Right forelimb (tissue), 1 donor: ENCODE data around the gene FGFR2.
"Not testable (repeated sequence)": the region's sequence is repeated elsewhere in the genome, so short reads cannot be mapped to it uniquely, and the experiment has no call there.

Source experiments
- DNase-seq: peaks from one replicate; pipeline ENCODE4 v3.0.0-alpha.2; 2018

The FGFR2 gene

GRCh38 chr10:121520526-121520925 lies 77.7 kb downstream of the FGFR2 start:
- not testable (repeated sequence) for DNase-seq

GRCh38 chr10:121519901-121520493 lies 78.2 kb downstream of the FGFR2 start:
- DNase-seq = no peak

DNA sequence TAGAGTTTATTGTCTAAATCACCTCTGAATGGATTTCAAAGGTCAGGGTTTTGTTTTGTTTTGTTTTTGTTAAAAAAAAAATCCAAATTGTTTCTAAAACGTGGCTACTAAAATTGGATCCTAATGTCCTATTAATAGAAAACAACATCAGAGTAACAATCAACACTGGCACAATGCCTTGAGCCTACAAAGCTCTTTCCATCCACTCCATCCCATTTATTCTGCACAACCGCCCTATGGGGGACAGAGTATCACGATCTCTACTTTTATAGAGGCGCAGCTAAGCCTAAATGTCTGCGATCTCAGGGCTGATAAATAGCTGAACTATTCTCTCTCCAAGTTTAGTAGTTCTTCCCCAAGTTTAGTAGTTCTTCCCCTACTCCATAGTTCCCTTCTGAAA lies 78.8 kb downstream of the FGFR2 start:
- no peak for DNase-seq

DNA sequence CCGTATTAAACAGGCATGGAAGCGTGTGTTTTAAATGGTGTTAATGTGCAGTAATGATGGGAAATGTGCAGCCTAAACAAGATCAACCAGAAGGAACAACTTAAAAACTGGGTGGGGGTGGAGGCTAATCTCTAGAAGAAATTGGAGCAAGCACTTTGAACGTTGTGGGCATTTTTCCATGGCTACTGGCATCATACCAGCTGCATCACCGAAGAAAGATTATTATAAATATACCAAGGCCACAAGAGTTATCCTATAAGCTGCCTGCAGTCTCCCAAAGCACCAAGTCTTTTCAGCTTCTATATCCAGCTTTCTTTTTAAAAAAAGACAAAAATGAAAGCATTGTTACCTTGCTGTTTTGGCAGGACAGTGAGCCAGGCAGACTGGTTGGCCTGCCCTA lies 79.9 kb downstream of the FGFR2 start:
- DNase-seq = no peak

DNA sequence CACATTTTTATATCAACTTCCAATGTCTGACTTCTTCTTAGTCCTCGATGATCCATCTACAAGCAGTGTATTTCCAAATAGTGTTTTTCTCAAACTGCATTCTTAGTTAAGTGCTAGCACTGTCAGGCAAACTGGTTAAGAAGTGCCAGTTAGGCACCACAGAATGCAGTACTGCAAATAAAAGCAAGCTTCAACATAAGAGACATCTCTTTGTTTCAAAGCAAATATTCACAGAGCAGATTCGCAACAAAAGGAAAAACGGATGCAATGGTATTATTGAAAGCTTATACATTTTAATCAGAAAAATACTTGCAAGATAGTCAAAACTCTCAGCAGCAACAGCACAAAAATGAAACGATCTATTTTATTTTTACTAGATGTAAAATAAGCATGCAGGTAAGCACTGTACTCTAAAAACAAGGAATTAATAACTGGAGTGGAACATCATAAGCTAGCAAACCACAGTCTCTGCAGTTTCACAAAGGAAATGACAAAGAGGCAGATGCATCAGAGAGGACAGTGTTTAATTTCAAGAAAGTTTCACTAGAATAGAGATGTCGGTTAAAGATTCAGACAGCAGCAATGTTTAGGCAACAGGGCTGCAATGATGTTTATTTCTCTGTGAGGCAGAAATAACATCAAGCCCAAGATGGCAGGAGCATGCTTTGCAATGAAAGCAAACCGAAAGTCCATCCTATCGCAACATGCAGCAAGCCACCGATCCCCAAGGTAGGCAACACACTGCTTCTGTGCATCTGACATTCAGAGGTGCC lies 82.0 kb downstream of the FGFR2 start:
- no peak for DNase-seq

DNA sequence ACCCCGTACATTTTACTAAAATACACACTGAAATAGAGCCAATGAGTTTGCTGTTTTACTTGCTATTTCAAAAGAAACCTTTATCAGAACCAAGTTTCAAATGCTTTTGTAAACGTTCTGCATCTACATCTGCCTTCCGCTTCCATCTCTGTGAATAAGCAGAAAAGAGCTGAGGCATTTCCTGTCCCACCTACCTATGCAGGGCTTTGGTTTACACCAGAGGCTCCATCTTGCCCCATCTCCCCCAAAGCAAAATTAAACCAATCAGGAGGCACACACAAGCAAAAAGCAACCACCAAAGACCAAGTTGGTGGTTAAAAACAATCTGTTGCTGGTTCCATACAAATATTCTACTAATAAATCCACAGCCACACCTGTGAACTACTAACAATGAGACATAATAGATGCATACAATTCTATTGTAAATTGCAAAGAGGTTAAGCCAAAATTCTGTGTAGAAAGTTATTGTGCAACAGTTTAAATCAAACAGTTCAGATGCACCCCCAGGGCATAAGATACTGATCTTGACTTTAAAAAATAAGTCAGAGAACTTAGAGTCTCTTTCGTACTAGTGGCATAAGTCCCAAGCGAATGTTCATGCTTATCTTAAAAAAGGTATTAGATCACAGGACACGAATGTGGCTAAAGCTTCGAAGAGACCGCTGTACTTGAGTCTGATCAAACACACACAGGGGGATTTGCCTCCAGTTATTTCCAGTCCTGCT lies 83.9 kb downstream of the FGFR2 start:
- DNase-seq = no peak

- DNase-seq = no peak
These were observed 86.3 kb downstream of the FGFR2 start for GRCh38 chr10:121511943-121512342.

DNA sequence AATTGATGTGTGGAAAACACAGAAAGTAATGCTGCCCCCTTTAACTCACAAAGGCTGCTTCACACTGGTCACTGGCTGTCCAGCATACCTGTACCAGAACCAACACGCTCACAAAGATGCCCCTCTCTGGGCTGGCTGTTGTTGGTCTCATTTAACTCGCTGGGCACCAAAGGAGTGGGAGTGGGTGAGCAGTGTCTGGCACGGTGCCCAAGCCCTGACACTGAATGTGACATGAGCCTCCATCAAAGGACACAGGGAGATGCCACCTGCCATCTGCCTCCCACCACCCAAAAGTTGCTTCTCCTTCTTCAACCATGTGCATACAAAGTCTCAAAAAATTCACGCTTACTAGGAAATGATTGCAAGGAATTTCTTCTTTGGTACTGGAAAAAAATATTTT lies 86.8 kb downstream of the FGFR2 start:
- DNase-seq = no peak

- DNase-seq = no peak
These were observed 88.0 kb downstream of the FGFR2 start for GRCh38 chr10:121510201-121510771.

DNA sequence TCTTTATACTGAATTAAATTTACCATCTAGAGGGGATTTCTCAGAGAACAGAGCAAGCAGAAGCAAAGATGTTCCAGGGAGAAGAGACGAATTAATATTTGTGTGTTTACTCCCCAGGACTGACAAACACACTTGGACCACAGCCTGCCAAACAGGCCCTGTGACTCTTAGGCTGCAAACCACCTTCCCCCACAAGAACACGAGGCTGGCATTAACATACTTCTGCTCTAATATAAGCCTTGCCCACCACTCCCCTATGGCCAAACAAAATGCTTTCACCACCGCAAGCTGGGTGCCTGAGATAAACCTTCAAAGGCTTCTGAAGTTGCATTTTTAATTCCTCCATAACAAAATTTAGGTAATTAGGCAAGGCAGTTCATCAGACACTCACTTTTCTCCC lies 88.4 kb downstream of the FGFR2 start:
- DNase-seq = no peak

DNA sequence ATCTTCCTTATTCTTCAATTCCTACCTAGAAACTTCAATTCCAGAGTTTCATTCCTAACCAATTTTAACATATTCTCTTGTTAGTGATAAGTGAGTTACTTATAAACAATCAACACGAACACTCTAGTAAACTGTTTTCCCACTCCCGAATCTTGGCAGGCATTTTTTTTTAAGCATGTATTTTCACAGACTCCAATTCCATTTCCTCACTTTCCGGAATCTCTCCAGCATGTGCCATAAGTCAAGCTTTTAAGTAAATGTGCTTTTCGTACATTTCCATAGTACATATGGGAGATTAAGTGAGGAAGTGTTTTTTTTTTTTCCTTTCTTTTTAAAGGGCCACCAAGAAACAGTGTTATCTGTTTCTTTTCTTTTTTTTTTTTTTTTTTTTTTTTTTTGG lies 89.1 kb downstream of the FGFR2 start:
- DNase-seq = no peak

DNA sequence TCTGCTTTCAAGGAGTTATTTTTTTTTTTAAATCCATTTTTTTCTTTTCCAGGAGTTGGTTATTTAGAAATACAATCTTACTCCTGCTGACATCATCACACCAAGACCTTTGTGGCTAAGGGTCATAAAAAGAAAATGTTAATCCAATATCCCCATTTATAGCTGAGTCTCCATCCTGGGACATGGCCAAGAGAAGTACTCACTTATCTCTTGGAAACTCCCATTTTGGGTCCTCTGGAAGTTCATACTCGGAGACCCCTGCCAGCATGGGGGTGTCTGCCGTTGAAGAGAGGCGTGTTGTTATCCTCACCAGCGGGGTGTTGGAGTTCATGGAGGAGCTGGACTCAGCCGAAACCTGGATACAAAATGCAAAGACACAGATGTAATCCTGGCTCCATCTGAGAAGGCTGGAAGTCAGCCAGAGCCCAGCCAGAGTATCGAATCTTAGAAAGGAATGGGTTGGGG lies 94.6 kb downstream of the FGFR2 start:
- peak; percentile 50 for DNase-seq

DNA sequence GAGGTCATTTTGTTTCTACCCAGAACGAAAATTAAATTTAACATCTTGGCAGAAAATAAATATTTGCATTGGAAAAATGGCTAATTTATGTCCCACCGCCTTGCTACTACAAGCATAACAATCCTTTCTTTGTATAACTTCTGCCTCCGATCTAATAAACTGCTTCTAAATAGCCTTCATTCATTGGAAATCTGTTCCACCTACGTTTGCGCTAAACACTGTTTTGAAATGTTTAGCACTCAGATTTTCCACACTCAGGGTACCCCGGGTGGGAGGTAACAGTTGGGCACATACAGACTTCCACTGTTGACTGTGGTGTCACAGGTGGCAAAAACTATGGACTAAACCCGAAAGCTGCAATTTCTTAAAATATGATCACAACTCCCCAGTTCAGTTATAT lies 96.4 kb downstream of the FGFR2 start:
- DNase-seq = peak; percentile 44

GRCh38 chr10:121500701-121501332 lies 97.4 kb downstream of the FGFR2 start:
- peak; percentile 38 for DNase-seq

- no peak for DNase-seq
These were observed 100.5 kb downstream of the FGFR2 start for GRCh38 chr10:121497513-121498470.

DNA sequence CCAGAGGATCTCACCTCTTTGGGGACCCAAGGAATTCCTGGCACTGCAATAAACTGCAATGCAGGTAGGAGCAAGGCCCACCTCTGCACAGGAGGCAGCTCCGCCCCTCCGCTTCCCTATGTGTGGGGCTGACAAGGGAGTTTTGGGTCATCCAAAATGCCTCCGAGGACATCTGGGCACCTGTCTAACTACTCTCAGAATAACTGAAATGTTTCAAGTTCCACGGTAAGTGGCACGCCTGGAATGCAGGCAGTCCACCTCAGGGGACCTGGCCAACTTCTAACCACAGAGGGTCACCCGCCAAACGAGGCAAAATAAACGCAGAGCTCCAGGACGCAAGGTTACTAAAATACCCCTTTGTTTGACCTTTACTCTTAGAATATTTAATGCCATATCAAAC lies 102.5 kb downstream of the FGFR2 start:
- DNase-seq = peak; percentile 34

DNA sequence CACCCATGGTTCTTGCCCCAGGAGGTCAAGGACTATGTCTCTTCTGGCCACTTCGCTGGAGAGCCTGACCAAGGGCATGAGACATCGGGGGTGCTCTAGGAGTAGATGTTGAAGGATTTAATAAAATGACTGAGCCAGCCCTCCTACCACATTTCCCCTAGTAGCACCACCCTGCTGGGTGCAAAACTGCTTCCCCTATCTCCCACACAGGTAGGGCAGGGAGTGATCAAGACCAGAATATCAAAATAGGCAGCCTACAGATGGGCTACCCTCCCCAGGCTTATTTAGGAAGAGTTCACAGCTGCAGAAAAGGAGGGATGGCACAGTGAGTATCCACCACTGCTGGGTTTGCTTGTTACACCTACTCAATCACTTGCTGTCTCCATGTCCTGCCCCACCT lies 103.9 kb downstream of the FGFR2 start:
- DNase-seq = no peak

GRCh38 chr10:121493521-121493920 lies 104.7 kb downstream of the FGFR2 start:
- DNase-seq = no peak

DNA sequence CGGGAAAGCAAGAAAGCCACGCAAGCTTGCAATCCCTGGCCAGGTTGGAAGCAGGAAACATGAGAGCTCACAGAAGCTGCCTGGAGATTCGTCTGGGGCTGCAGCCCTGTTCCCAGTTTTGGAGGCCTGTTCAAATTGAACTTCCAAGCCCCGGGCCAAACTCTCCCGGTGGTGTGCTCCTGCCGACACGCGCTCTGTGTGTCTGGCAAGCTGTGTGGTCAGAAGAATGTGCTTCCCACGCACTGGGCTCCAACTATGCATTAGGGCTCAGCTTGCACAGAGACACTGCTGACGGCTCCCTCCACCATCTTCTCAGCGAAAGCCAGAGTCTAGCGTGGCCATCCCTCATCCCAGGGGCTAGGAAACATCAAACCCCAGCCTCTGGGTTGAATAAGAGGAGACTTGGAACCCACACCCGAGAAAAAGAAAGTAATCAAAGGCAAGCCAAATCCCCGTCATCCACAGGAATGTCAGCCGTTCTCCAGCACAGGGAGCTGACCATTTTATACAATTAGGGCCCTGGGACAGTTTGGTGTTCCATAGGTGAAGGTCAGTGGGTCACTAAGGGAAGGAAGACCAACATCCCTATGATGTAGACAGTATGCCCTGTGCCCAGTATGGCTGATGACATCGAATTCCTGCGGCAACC lies 107.2 kb downstream of the FGFR2 start:
- DNase-seq = peak; percentile 77

- no peak for DNase-seq
These were observed 112.7 kb downstream of the FGFR2 start for GRCh38 chr10:121485436-121486139.

DNA sequence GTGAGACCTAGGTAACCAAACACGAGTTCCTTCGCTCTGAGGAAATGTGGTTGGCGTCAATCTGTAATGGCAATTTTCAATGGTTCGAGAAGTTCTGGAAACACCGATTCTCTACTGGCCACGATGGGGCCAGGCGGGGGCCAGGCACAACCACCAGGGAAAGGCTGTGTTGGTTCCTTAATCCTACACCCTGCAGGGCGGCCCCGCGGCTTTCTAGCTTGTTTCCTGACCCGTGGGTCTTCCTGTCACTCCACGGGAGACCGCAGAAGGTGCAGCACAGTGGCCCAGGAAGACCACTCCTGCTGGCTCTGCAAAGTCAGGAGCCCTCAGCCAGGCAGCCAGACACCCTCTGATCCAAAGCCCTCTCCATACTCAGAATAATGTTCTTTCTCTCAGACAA lies 113.4 kb downstream of the FGFR2 start:
- no peak for DNase-seq
